ENCODE measurements around the gene PIP4K2A. TPM values are rescaled to one million over a fixed set of nuclear protein-coding genes. Genes with fewer than 3 reads are reported as not detected.

PIP4K2A gene
- total RNA-seq, 2 donors from 2014 or later: 87.7 to 137 TPM

DNA sequence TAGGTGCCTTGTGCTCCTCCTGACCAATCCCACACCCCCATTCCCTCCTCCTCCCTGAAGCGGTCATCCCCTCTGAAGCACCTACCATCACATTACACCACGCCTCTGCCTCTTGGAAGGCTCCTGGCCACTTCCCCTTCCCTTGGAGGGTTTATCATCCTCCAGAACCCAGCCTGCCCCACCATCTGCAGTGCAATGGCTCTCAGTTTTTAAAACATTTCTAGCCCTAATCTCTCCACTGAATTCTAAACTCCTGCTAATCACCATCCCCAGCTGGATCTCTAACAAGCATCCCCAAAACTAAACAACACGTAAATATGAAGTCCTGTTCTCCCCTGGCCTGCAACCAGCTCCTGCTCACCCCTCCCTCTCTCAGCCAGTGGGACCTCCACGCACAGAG is 70.6 kb downstream of the PIP4K2A start:
- H3K27ac Mint-ChIP-seq: peak overlapping the region; percentile 71 to 73
- H3K9me3 Mint-ChIP-seq: peaks cover 0 to 9% of the 10 kb centered on the region in 2 donors
- ATAC-seq (no peak), DNase-seq (ENCODE audit: low spot score in 2 of 2) (no peak)
- peaks cover 0 to 32% of the 10 kb centered on the region in 2 donors for H3K36me3 Mint-ChIP-seq

DNA sequence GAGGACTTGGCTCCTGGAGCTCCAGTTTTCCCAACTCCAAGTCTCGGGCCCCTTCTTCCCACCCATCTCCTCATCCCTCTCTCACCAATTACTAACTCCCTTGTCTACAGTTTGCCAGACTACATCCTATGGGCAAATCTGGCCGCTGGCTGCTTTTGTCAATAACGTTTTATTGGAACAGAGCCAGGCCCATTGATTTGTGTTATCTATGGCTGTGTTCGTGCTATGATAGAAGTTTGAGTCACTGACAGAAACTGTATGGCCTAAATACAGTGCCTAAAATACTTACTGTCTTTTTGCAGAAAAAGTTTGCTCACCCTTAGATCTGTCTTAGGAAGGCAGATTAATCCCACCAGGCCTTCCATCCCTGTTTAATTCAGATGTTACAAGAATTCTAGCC is 71.3 kb downstream of the PIP4K2A start:
- Mint-ChIP-seq H3K27ac (peak overlapping the region; percentile 71 to 73), H3K9me3 (peaks cover 0 to 12% of the 10 kb centered on the region in 2 donors), H3K36me3 (peaks cover 0 to 32% of the 10 kb centered on the region in 2 donors)
- DNase-seq (ENCODE audit: low spot score in 2 of 2) (no peak), ATAC-seq (peak in 1 of 2 donors; percentile 30)

DNA sequence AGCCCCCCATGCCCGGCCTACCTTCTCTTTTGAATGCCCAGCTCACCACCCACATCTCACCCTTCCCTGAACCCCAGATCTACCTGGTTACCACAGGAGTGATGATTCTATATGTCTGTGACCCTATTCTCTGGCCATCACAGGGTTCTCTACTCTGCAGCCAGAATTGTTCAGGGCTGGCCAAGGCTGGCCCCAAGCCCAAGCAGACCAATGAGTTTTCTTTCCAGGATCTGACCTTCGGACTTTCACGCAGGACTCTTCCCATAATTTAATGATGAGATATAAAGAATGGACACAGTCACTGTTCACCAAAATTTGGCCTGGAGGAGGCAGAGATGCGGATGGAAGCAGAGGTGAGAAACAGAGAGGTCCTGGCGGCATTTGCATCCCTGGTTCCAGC is 72.6 kb downstream of the PIP4K2A start:
- Mint-ChIP-seq H3K27ac (no peak overlapping the region), H3K36me3 (peaks cover 2 to 34% of the 10 kb centered on the region in 2 donors), H3K9me3 (peaks cover 2 to 16% of the 10 kb centered on the region in 2 donors)
- no peak for DNase-seq (ENCODE audit: low spot score in 2 of 2)
- ATAC-seq: no peak

DNA sequence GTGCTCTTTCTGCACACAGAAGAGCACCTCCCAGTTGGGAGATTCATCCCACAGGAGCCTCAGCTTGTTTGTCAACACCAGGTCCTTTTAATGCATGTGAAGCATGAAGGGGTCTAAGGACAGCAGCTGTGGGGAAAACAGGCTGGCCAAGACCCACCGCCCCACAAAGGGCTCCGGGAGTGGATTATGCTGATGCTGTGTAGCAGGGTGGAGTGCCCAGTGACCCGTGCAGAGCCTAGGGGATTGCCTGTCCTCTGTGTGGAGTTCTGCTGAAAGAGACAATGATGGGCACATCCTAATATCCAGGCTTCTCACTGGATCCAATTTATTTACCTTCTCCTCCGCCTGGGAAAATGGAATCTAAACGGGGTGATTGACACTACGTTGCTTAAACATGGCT is 74.0 kb downstream of the PIP4K2A start:
- ATAC-seq (no peak), DNase-seq (ENCODE audit: low spot score in 2 of 2) (no peak)
- H3K36me3 Mint-ChIP-seq: peaks cover 6 to 44% of the 10 kb centered on the region in 2 donors
- no peak overlapping the region for H3K27ac Mint-ChIP-seq
- H3K9me3 Mint-ChIP-seq: peaks cover 4 to 23% of the 10 kb centered on the region in 2 donors

DNA sequence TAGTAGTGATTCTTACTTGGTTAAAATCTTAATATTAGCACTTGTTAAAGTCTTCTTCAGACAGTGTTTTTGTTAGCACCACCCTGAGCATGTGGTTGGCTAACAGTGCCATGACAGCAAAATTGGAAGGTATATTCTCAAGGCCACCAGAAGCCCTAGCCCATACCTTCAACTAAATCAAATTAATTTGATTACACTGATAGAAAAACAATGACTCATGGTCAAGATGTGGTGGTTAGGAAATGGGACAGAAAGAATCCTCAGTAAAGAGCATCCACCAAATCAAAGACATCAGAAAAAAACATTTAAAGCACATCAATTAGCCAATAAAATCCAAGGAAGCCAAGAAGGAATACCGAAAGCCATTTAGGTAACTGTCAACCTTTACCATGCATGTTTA is 75.5 kb downstream of the PIP4K2A start:
- no peak for DNase-seq (ENCODE audit: low spot score in 2 of 2)
- peak overlapping the region in 1 of 2 donors; percentile 22 for H3K27ac Mint-ChIP-seq
- H3K36me3 Mint-ChIP-seq: peaks cover 6 to 47% of the 10 kb centered on the region in 2 donors

DNA sequence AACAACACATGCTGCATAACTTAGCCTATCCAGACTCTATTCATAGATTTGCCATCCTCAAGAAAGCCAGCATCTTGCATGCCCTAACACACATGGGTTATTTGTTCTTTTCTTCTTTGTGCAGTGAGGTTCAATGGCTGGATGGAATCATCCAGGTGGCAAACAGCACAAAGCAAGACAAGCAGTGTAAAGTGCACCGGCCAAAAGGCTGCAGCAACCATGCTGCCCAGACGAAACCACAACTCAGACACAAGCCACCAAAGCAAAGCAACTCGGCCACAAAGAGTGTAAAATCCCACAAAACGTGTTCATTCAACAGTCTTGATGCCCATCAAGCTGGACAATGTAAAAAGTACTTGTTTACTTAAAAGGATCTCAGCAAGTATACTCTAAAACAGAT is 76.9 kb downstream of the PIP4K2A start:
- H3K36me3 Mint-ChIP-seq: peaks cover 6 to 40% of the 10 kb centered on the region in 2 donors

More for the DNA sequence above, 75.5 kb downstream of the PIP4K2A start:
- H3K9me3 Mint-ChIP-seq: peaks cover 4 to 19% of the 10 kb centered on the region in 2 donors
- no peak for ATAC-seq

DNA sequence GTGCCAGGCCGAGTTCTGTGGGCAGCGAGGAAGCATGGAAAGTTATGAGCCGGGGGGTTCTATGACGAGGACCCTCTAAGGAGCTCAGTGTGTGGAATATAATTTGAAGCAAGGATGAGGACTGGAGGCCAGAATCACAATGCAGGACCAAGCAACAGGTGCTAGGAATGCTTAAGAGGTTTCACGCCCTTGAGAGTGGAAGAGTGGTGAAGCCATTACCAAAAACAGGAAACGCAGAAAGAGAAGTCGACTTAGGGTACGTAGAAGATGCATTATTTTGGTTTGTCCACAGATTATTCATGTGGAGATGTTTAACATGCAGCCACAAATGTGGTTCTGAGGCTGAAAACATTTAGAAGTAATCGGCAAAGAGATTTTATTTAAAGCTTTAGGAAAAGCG is 78.7 kb downstream of the PIP4K2A start:
- Mint-ChIP-seq H3K27ac (peak overlapping the region; percentile 81 to 83), H3K9me3 (peaks cover 4 to 18% of the 10 kb centered on the region in 2 donors), H3K36me3 (peaks cover 6 to 35% of the 10 kb centered on the region in 2 donors)
- no peak for DNase-seq (ENCODE audit: low spot score in 2 of 2)
- no peak for ATAC-seq

More for the DNA sequence above, 76.9 kb downstream of the PIP4K2A start:
- DNase-seq (ENCODE audit: low spot score in 2 of 2) (no peak), ATAC-seq (no peak)
- peaks cover 4 to 18% of the 10 kb centered on the region in 2 donors for H3K9me3 Mint-ChIP-seq
- H3K27ac Mint-ChIP-seq: no peak overlapping the region

DNA sequence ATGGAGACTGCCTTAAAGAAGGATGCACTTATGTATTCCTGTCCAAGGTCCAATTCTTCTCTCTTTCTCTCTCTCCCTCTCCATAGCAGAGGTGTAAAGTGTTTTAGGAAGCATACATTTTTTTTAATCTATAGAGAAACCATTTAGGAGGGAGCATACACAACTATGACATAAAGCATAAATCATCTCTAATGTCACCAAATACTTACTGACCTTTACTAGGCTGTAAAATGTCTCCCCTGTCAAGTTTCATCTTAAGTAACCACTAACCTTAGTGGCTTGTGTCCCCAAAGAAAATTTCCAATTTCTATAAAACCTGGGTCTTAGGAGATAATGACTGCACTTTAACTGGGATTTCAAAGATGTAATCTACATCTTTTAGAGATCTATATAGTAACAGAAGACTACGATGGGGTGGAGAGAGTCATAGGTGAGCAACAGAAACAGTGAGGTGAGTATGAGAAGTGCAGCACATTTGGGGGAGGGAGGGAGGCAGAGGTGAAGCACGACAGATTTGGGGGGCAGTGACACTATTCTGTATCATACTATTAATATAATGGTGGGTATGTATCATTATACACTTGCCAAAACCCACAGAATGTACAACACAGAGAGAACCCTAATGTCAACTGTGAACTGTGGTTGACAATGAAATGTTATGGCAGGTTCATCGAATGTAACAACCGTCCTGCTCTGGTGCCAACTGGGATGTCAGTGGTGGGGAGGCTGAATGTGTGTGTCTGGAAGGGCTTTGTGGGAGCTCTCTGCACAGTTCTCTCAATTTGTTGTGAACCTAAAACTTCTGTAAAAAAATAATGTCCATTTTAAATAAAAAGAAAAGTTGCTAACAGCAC is 79.5 kb downstream of the PIP4K2A start:
- Mint-ChIP-seq H3K27ac (peak overlapping the region; percentile 81 to 83), H3K36me3 (peaks cover 6 to 35% of the 10 kb centered on the region in 2 donors), H3K9me3 (peaks cover 4 to 18% of the 10 kb centered on the region in 2 donors)
- peak in 1 of 2 donors; percentile 45 for ATAC-seq
- no peak for DNase-seq (ENCODE audit: low spot score in 2 of 2)

DNA sequence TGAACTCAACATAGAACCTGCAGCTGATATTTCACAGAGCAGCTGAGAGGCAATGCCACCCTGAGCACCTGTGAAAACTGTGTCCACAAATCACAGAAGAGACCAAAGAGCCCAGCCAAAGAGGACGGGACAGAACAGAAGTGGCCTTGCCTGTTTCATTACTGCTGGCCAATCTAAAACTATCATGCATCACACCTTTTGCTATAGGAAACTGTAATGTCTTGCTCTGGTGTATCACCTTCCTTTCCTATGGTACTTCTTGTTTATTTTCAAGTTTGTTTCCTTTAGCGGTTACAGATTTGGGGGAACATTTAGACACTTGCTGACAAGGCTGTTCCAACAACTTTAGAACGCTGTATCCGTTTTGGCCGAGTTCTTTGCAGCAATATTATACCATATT is 80.3 kb downstream of the PIP4K2A start:
- no peak for ATAC-seq
- DNase-seq (ENCODE audit: low spot score in 2 of 2): no peak
- H3K27ac Mint-ChIP-seq: peak overlapping the region; percentile 63 to 83
- H3K9me3 Mint-ChIP-seq: peaks cover 4 to 18% of the 10 kb centered on the region in 2 donors
- peaks cover 6 to 35% of the 10 kb centered on the region in 2 donors for H3K36me3 Mint-ChIP-seq

DNA sequence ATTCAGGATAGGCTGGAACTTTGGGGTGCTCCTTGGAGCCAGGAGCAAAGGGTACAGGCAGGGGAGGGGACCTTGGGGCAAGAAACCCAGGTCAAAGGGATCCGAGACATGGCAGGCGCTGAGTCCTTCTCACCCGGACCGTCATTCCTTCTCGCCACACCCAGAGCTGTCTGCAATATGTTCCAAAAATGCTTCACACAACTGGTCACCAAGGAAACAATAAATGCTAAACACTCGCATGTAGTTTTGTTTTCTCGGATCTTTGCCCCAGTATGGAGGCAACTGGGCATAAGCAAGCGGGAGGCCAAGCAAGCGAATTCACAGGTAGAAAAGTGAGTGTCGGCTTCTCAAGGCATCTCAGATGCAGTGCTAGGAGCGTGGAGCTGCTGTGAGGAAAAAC is 80.8 kb downstream of the PIP4K2A start:
- DNase-seq (ENCODE audit: low spot score in 2 of 2): no peak
- Mint-ChIP-seq H3K9me3 (peaks cover 4 to 18% of the 10 kb centered on the region in 2 donors), H3K27ac (peak overlapping the region in 1 of 2 donors; percentile 63), H3K36me3 (peaks cover 6 to 35% of the 10 kb centered on the region in 2 donors)
- no peak for ATAC-seq

DNA sequence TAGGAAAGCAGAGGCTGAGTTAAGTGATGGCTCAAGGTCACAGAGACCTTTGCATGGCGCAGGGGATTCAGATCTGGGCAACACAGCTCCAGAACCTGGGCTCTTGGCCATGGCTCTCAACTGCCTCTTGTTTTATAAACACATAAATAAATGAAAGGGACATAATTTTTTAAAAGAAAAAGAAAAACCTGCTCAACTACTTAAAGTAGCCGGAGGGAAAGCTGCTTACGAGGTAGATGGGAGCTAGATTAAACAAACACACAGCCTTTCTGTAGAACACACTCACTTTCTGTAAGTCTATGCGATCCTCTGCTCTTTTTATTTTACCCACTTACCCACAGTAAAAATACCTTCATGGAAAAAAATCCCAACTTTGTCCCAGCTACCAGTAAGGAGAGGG is 81.3 kb downstream of the PIP4K2A start:
- Mint-ChIP-seq H3K9me3 (peaks cover 4 to 15% of the 10 kb centered on the region in 2 donors), H3K27ac (no peak overlapping the region), H3K36me3 (peaks cover 6 to 35% of the 10 kb centered on the region in 2 donors)
- DNase-seq (ENCODE audit: low spot score in 2 of 2): no peak
- ATAC-seq: no peak

DNA sequence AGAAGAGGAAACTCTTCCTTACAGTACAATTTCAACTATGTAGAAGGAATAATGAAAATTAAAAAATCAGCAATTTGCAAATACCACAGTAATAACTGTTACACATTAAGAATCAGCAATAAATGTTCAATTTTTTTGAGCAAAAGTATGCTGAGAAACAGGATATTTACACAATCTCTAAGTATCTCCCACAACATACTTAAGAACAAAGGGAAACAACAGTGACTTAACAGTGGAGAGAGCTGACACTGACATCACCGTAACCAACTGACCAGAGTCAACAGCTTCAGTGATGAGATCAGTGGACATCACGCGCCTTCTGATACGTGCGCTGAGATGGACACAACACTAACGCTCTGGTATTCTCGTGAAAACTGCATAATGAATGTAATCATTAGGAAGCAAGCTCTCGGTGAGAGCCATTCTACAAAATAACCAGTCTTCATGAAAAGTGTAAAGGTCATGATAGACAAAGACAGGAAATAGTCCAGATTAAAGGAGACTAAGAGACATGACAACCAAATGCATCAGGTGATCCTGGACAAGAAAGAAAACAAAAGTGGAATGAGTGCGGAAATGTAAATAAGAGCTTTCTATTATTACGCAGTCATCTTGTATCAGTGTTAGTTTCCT is 82.6 kb downstream of the PIP4K2A start:
- peak overlapping the region; percentile 47 to 97 for H3K27ac Mint-ChIP-seq
- H3K9me3 Mint-ChIP-seq: peaks cover 2 to 11% of the 10 kb centered on the region in 2 donors
- peaks cover 4 to 25% of the 10 kb centered on the region in 2 donors for H3K36me3 Mint-ChIP-seq
- ATAC-seq (no peak), DNase-seq (ENCODE audit: low spot score in 2 of 2) (no peak)

DNA sequence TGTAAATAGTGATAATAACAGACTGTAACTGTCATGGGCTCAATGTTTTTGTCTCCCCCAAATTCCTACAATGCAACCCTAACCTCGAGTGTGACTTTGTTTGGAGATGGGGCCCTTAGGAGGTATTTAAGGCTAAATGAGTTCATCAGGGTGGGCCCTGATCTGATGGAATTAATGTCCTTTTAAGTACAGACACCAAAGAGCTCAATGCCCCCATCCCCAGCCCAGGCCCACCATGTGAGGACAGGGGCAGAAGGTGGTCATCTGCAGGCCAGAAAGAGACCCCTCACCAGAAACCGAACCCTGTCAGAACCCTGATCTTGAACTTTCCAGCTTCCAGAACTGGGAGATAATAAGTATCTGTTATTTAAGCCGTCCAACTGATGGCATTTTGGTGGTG is 83.2 kb downstream of the PIP4K2A start:
- Mint-ChIP-seq H3K9me3 (peaks cover 0 to 9% of the 10 kb centered on the region in 2 donors), H3K27ac (peak overlapping the region; percentile 97 to 98), H3K36me3 (peaks cover 0 to 21% of the 10 kb centered on the region in 2 donors)
- DNase-seq (ENCODE audit: low spot score in 2 of 2) (no peak), ATAC-seq (no peak)

DNA sequence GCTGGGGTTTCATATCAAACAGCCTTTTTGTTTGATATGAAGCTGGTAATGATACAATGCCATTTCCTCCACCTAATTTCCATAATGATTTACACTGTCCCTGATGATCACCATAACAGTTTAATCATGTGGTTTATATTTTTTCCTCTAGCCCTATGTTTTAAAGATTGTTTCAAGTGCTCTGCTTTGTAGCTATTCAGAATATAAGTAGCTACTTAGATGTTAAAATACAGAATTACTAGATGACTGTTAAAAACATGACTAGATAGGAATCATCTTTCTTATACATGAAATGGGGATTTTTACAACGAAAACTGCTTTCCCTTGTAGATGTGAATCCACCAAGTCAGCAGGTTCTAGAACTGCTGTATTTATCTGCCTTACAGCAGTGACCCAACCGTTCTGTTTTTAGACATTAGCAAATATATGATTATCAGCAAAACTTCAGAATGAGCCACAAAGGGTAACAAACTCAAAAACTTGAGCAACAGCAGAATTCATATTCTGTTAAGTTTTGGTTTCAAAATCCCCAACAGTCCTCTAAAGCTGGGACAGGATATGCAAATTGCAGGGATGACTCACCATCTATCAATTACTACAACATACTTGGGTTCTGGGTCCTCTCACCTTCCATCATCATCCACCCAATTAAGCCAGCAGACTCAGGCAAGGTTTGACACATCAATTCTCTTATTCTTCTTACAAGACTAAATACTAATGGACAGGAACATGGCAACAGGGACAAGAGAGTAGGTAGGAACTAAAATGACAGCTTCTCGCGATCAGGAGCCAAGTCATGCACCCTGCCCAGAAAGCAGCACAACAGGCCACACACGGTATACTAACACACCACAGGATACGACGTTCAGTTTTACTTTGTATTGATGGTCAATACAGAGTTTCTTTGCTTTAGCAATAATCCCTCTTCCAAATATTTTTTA is 83.9 kb downstream of the PIP4K2A start:
- Mint-ChIP-seq H3K9me3 (peaks cover 0 to 5% of the 10 kb centered on the region in 2 donors), H3K36me3 (peaks cover 0 to 16% of the 10 kb centered on the region in 2 donors), H3K27ac (peak overlapping the region; percentile 97 to 98)
- DNase-seq (ENCODE audit: low spot score in 2 of 2) (no peak), ATAC-seq (peak; percentile 78 to 82)

DNA sequence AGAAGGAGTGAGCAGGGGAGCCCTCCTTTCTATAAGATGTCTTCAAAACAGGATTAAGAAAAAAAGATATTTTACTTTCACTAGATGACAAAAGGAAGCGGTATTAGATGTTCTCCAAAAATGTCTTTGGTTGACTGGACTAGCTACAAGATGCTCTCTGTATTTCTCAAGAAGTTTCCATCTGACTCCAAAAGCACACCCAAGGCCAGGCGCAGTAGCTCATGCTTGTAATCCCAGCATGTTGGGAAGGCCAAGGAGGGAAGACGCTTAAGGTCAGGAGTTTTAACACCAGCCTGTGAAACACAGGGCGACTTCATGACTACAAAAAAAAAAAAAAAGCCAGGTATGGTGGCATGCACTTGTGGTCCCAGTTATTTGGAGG is 84.5 kb downstream of the PIP4K2A start:
- no peak for DNase-seq (ENCODE audit: low spot score in 2 of 2)
- H3K9me3 Mint-ChIP-seq: no peaks in the 10 kb centered on the region
- H3K36me3 Mint-ChIP-seq: peaks cover 0 to 9% of the 10 kb centered on the region in 2 donors
- H3K27ac Mint-ChIP-seq: peak overlapping the region; percentile 97 to 98
- peak; percentile 68 to 74 for ATAC-seq

DNA sequence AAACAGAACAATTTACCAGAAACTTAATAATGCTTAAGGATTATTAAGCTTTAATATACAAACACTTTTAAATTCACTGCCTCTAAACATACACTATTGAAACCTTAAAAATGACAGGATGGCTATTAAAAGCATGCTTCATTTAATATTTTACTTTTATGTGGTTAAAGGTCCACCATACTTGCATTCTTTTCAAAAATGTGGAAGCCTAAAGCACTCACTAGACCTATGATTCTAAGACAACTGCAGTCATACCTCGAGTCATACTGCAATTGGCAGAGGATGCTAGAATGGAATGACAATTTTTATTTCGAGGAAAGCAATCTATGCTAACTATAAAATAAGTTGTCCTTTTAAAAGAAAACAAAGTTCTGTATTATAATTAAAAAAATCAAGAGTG is 85.3 kb downstream of the PIP4K2A start:
- Mint-ChIP-seq H3K27ac (peak overlapping the region; percentile 97 to 98), H3K36me3 (peaks cover 0 to 5% of the 10 kb centered on the region in 2 donors), H3K9me3 (no peaks in the 10 kb centered on the region)
- DNase-seq (ENCODE audit: low spot score in 2 of 2) (no peak), ATAC-seq (no peak)

All from activated naive CD4-positive, alpha-beta T cell treated with anti-CD3 and anti-CD28 coated beads, Interleukin-2, amount 50 U/mL, for 72 hours (primary cell).